ENCODE results near the gene NCK1.
"Not testable (repeated sequence)": the region's sequence is repeated elsewhere in the genome, so short reads cannot be mapped to it uniquely, and the experiment has no call there.

NCK1 gene

GRCh38 chr3:136882571-136882970 is 20.6 kb downstream of the NCK1 start:
- Histone ChIP-seq H3K9me3 (replicated peaks in 1 of 11) (peaks cover 13 to 45% (median 36%) of the 10 kb centered on the region in 11 experiments; a peak in 21 of 22 replicates), H3K36me3 (peaks cover 0 to 34% (median 22%) of the 10 kb centered on the region in 11 experiments; a peak in 14 of 22 replicates), H3K9ac (no peak overlapping the region), H3K27ac (no peak overlapping the region), H3K4me1 (peaks cover 9 to 36% (median 30%) of the 10 kb centered on the region in 10 experiments), H4K20me1 (peaks cover 34 to 76% (median 69%) of the 10 kb centered on the region in 11 experiments), H3K27me3 (no peaks in the 10 kb centered on the region), H3K4me3 (no peak overlapping the region), H3K4me2 (no peak overlapping the region)
- TF ChIP-seq Cebpa-rat (IDR thresholded peaks at IDR 0.05), result no peak

DNA sequence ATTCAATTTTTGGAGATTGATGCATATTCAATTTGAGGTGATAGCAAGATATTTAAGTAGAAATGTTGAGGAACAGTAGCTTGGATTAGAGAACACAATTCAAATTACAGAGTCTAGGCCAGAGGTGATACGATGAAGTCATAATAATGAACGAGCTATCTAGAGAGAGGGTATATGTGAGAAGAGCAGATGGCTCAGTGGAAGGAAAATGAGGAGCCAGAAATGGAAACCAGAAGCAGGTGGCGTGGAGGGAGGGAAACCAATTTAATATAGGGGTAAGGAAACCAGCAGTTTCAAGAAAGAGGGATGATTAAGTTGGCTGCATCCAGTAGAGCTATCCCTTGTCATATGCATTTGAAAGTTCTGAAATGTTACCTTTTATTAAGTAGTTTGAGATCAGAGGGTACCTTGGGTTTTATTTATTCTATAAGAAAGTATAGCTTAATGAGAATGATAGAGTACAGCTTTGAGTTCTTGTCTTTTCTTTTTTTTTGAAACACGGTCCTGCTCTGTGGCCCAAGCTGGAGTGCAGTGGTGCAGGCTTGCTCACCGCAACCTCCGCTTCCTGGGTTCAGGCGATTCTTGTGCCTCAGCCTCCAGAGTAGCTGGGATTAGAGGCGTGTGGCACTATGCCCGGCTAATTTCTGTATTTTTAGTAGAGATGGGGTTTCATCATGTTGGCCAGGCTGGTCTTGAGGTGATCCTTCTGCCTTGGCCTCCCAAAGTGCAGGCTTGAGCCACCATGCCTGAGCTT is 22.1 kb downstream of the NCK1 start:
- H3K27me3 ChIP-seq, result no peaks in the 10 kb centered on the region
- H3K27ac ChIP-seq, result no peak overlapping the region
- no peak overlapping the region for H3K9ac ChIP-seq
- TF ChIP-seq Cebpa-rat (IDR thresholded peaks at IDR 0.05), result no peak
- H3K4me2 ChIP-seq, result peak overlapping the region in 7 of 11 experiments; percentile 13 to 41 (median 18); a peak in 10 of 22 replicates
- H3K4me3 ChIP-seq, result no peak overlapping the region
- peaks cover 14 to 45% (median 35%) of the 10 kb centered on the region in 11 experiments for H3K9me3 ChIP-seq (replicated peaks in 1 of 11)
- H4K20me1 ChIP-seq, result peaks cover 34 to 87% (median 74%) of the 10 kb centered on the region in 11 experiments
- H3K4me1 ChIP-seq, result peaks cover 9 to 36% (median 30%) of the 10 kb centered on the region in 10 experiments
- peaks cover 12 to 43% (median 27%) of the 10 kb centered on the region in 11 experiments for H3K36me3 ChIP-seq

DNA sequence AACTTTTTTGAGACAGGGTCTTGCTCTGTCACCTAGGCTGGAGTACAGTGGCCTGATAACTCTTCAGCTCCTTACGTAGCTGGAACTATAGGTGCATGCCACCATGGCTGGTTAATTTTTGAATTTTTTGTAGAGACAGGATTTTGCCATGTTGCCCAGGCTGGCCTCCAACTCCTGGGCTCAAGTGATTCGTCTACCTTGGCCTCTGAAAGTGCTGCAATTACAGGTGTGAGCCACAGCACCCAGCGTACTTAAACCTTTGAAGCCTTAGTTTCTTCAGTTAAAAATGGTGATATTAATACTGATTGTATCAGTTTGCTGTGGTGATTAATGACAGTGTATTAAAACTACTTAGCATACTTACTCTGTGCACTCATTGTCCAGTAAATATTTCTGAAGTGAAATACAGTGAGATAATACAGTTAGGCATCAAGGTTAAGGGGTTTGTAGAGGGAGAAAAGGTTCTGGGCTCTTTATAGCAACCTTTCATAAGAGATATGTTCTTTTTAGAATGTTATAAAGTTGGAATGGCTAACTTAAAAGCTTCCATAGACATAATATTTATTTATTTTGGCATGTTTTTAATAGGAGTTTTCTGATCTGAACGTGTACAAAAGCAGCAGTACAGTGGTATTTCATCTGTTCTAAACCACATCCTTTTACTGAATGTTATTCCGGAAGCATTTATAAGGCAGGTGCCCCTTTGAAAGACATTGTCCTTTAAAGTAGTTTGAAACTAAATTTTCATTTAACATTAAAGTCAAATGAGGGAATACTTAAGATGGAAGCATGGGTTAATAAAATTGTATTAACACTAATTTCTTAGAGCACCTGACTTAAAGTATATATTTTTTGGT is 23.6 kb downstream of the NCK1 start:
- Histone ChIP-seq H3K4me2 (peak overlapping the region; percentile 20 to 70 (median 50)), H3K4me3 (no peak overlapping the region), H3K9ac (no peak overlapping the region; a peak in 1 of 22 replicates), H3K27ac (no peak overlapping the region; a peak in 1 of 22 replicates), H3K27me3 (no peaks in the 10 kb centered on the region), H3K4me1 (peaks cover 9 to 36% (median 30%) of the 10 kb centered on the region in 10 experiments), H4K20me1 (peaks cover 35 to 89% (median 71%) of the 10 kb centered on the region in 11 experiments), H3K36me3 (peaks cover 23 to 48% (median 32%) of the 10 kb centered on the region in 11 experiments), H3K9me3 (replicated peaks in 1 of 11) (peaks cover 23 to 46% (median 40%) of the 10 kb centered on the region in 11 experiments)
- no peak for TF ChIP-seq Cebpa-rat (IDR thresholded peaks at IDR 0.05)

DNA sequence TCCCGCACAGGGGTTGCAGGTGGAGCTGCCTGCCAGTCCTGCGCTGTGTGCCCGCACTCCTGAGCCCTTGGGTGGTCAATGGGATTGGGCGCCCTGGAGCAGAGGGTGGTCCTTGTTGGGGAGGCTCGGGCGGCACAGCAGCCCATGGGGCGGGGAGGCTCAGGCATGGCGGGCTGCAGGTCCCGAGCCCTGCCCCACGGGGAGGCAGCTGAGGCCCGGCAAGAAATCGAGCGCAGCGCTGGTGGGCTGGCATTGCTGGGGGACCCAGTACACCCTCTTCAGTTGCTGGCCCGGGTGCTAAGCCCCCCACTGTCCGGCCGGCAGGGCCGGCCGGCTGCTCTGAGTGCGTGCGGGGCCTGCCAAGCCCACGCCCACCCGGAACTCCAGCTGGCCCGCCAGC is 27.9 kb downstream of the NCK1 start:
- no peak for TF ChIP-seq Cebpa-rat (IDR thresholded peaks at IDR 0.05)
- H4K20me1 ChIP-seq, result peaks cover 15 to 84% (median 48%) of the 10 kb centered on the region in 11 experiments; a peak in 21 of 22 replicates
- H3K9me3 ChIP-seq (replicated peaks in 1 of 11), result peaks cover 46 to 80% (median 72%) of the 10 kb centered on the region in 11 experiments
- H3K4me1 ChIP-seq, result peaks cover 9 to 20% (median 14%) of the 10 kb centered on the region in 10 experiments
- peaks cover 41 to 65% (median 57%) of the 10 kb centered on the region in 11 experiments for H3K36me3 ChIP-seq
- H3K9ac ChIP-seq, result no peak overlapping the region
- no peak overlapping the region for H3K27ac ChIP-seq
- H3K4me3 ChIP-seq, result no peak overlapping the region
- H3K27me3 ChIP-seq, result no peaks in the 10 kb centered on the region
- H3K4me2 ChIP-seq, result no peak overlapping the region

GRCh38 chr3:136891934-136892855 is 30.2 kb downstream of the NCK1 start:
- H3K9me3 ChIP-seq (replicated peaks in 1 of 11), result peaks cover 46 to 97% (median 93%) of the 10 kb centered on the region in 11 experiments
- no peak overlapping the region for H3K4me2 ChIP-seq
- H3K4me3 ChIP-seq, result no peak overlapping the region
- H3K9ac ChIP-seq, result no peak overlapping the region
- peaks cover 48 to 86% (median 74%) of the 10 kb centered on the region in 11 experiments for H3K36me3 ChIP-seq
- H3K27me3 ChIP-seq, result no peaks in the 10 kb centered on the region
- H3K4me1 ChIP-seq, result peaks cover 0 to 20% (median 0%) of the 10 kb centered on the region in 10 experiments; a peak in 3 of 20 replicates
- no peak overlapping the region for H3K27ac ChIP-seq
- no peak for TF ChIP-seq Cebpa-rat (IDR thresholded peaks at IDR 0.05)
- peaks cover 5 to 79% (median 35%) of the 10 kb centered on the region in 11 experiments; a peak in 14 of 22 replicates for H4K20me1 ChIP-seq

GRCh38 chr3:136893848-136894443 is 31.9 kb downstream of the NCK1 start:
- H3K4me1 ChIP-seq, result peaks cover 0 to 34% (median 0%) of the 10 kb centered on the region in 10 experiments; a peak in 4 of 20 replicates
- peaks cover 38 to 91% (median 73%) of the 10 kb centered on the region in 11 experiments for H3K36me3 ChIP-seq
- H4K20me1 ChIP-seq, result peaks cover 5 to 84% (median 31%) of the 10 kb centered on the region in 11 experiments; a peak in 13 of 22 replicates
- H3K27me3 ChIP-seq, result no peaks in the 10 kb centered on the region
- H3K4me2 ChIP-seq, result no peak overlapping the region
- no peak for TF ChIP-seq Cebpa-rat (IDR thresholded peaks at IDR 0.05)
- H3K9me3 ChIP-seq (replicated peaks in 1 of 11), result peaks cover 39 to 94% (median 86%) of the 10 kb centered on the region in 11 experiments
- H3K27ac ChIP-seq, result no peak overlapping the region
- no peak overlapping the region for H3K9ac ChIP-seq
- H3K4me3 ChIP-seq, result no peak overlapping the region

- Histone ChIP-seq H3K36me3 (peaks cover 16 to 74% (median 59%) of the 10 kb centered on the region in 11 experiments; a peak in 21 of 22 replicates), H4K20me1 (peaks cover 5 to 88% (median 37%) of the 10 kb centered on the region in 11 experiments; a peak in 12 of 22 replicates), H3K4me1 (peaks cover 1 to 66% (median 3%) of the 10 kb centered on the region in 10 experiments; a peak in 15 of 20 replicates)
These were observed 35.2 kb downstream of the NCK1 start for GRCh38 chr3:136897171-136897570.

More at GRCh38 chr3:136897171-136897570, 35.2 kb downstream of the NCK1 start:
- not testable (repeated sequence) for H3K4me3 ChIP-seq, H3K27ac ChIP-seq, H3K27me3 ChIP-seq, H3K4me2 ChIP-seq, H3K9ac ChIP-seq
- H3K9me3 ChIP-seq (replicated peaks in 1 of 11), result peaks cover 14 to 85% (median 71%) of the 10 kb centered on the region in 11 experiments

All from BLaER1 treated with 17β-estradiol and CSF1 and Interleukin-3, amounts not matched to agents 10 nM and 100 nM (cell line).